ENCODE data around the gene COL27A1.

Gene COL27A1

GRCh38 chr9:114300846-114301797 lies 145.8 kb downstream of the COL27A1 start:
- DNase-seq (ENCODE audit: low spot score): no peak

- DNase-seq (ENCODE audit: low spot score): no peak
Observed at GRCh38 chr9:114301798-114302565, 146.6 kb downstream of the COL27A1 start.

GRCh38 chr9:114302727-114303126 lies 147.4 kb downstream of the COL27A1 start:
- no peak for DNase-seq (ENCODE audit: low spot score)

- DNase-seq (ENCODE audit: low spot score): no peak
Observed at GRCh38 chr9:114303571-114303970, 148.2 kb downstream of the COL27A1 start.

GRCh38 chr9:114303977-114304376 lies 148.6 kb downstream of the COL27A1 start:
- no peak for DNase-seq (ENCODE audit: low spot score)

GRCh38 chr9:114304416-114305188 lies 149.3 kb downstream of the COL27A1 start:
- DNase-seq (ENCODE audit: low spot score): no peak

GRCh38 chr9:114307899-114308267 lies 152.5 kb downstream of the COL27A1 start:
- DNase-seq (ENCODE audit: low spot score): no peak

- no peak for DNase-seq (ENCODE audit: low spot score)
Observed at GRCh38 chr9:114308361-114308950, 153.1 kb downstream of the COL27A1 start.

GRCh38 chr9:114309096-114309495 lies 153.8 kb downstream of the COL27A1 start:
- DNase-seq (ENCODE audit: low spot score): no peak

- no peak for DNase-seq (ENCODE audit: low spot score)
Observed at GRCh38 chr9:114310471-114311450, 155.4 kb downstream of the COL27A1 start.

GRCh38 chr9:114311571-114312512 lies 156.5 kb downstream of the COL27A1 start:
- no peak for DNase-seq (ENCODE audit: low spot score)

GRCh38 chr9:114312513-114312875 lies 157.2 kb downstream of the COL27A1 start:
- DNase-seq (ENCODE audit: low spot score): no peak

- DNase-seq (ENCODE audit: low spot score): no peak
Observed at GRCh38 chr9:114313186-114313585, 157.8 kb downstream of the COL27A1 start.

- no peak for DNase-seq (ENCODE audit: low spot score)
Observed at GRCh38 chr9:114314256-114314867, 159.0 kb downstream of the COL27A1 start.

GRCh38 chr9:114314881-114315722 lies 159.8 kb downstream of the COL27A1 start:
- DNase-seq (ENCODE audit: low spot score): no peak

- DNase-seq (ENCODE audit: low spot score): no peak
Observed at GRCh38 chr9:114315723-114316363, 160.5 kb downstream of the COL27A1 start.

- no peak for DNase-seq (ENCODE audit: low spot score)
Observed at GRCh38 chr9:114316605-114317230, 161.4 kb downstream of the COL27A1 start.
